ENCODE results near the gene FADS6.
A peak's percentile ranks its signal among the peaks of the same experiment; 100 is the strongest.
"Not testable (repeated sequence)": the region's sequence is repeated elsewhere in the genome, so short reads cannot be mapped to it uniquely, and the experiment has no call there.

FADS6 gene

DNA sequence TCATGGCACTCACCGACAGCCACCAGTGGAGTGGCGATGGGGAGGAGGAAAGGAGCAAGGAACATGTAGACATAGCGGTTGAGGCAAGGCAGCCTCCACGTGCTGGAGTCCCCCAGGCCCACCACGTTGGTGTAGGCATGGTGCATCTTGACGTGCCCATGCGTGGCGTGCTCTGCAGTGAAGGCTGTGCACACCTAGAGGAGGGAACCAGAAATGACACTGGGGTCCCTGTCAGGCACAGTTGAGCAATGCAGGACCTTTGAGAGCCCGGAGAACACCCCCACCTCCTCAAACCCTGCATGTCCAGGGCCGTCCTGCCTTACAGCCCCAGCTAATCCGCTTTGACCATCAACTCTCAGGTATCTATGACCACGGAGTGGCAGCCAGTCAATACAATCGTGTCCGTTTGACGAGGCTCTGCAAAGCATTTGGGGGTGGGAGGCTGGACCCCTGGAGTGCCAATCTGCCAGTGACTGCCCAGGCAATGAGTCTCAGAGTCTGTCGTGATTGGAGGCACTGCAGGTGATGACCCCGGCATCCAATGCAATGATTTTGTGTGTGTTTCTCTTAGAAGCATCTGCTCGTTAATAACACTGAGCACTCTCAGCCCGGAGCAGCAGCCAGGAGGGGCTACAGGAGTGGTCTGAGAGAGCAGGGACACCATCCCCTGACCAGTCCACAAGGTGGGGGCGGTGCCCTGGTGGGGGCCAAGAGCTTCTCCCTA, 10.8 kb downstream of the FADS6 start:
- no peak for DNase-seq

DNA sequence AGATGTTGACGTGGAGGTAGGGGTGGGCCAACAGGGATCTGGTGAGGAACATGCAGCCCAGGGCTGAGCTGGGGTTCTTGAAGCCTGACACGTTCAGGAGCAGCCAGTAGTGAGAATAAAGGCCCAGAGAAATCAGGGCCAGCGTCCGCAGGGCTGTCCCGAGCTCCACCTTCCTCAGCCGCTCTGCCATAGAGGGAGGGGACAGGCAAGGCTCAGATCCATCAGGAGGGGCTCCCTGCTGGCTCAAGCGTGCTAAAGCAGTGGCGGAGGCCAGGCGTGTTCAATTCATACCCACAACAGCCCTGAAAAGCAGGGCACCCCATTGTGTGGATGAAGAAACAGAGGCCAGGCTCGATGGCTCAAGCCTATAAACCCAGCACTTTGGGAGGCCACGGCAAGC, 12.4 kb downstream of the FADS6 start:
- no peak for DNase-seq

DNA sequence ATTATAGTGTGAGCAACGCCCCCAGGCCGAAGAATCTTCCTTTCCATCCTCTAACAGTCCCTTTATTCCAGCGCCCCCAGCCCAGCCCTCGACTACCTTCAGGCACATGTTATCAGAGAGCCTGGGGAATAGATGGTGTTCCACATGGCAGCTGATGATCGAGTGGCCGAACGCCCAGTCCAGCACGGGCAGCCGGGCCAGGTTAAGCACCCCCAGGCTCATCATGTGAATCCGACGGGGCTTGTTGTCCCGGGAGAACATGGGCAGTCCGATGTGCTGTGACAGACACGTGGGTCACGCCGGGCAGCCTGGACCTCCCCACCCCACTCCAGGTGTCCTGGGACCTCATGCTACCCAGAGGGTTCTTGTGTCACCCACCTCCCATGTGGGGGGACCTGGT, 14.1 kb downstream of the FADS6 start:
- no peak for DNase-seq

DNA sequence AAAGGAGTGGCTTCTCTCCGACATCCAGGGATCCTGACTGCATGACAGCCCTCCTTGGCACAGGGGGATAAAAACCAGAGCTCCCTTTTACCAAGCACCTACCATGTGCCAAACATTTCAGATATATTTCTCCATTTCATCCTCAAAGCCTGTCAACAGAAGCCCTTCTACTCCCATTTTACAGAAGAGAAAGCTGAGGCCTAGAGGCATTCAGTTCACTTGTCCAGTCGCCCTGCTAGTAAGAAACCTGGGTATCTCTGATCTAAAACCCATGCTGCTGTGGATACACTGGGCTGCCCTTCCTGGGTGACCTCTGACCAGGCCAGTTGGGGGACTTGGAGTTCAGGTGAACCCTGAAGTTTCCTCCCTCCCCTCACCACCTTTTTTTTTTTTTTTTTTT, 14.8 kb downstream of the FADS6 start:
- DNase-seq = no peak

DNA sequence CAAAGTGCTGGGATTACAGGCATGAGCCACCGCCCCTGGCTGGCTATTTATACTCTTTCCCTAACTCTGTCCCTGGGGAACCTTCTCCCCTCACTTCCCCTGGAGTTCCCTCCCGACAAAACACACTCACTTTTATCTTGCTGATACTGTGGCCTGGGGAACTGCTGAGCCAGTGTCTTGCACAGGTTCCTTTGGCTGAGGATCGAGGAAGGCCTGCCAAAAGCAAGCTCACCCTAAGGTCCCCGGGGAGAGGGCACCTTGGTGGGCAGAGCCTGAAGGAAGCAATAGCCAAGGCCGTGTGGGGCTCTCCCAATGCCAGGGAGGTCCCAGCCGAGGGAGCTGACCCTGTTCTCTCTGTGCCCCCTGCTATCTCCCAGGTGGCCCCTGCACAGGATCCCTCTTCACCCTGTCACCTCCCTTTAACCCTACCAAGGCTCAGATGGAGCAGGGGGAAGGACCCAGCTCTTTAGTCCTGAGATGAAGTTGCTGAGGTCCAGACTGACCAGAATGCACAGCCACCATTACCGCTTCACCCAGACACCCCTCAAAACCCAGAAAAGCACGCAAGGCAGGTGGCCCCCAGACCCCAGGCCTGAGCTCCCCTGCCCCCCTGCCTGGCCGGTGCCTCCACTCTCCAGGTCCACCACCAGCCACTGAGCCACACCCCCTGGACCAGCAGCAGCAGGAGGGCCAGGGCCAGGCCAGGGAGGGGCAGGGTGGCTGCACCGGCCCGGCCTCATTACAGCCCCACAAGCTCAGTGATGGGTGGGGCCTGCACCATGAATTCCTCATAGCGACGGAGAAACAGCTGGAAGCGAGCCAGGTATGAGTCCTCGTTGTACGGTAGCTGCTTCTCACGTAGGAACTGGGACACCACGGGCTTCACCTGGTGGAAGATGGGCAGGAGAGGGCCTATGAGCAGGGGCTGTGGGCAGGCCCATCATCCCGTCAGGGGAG, 15.6 kb downstream of the FADS6 start:
- no peak for DNase-seq

DNA sequence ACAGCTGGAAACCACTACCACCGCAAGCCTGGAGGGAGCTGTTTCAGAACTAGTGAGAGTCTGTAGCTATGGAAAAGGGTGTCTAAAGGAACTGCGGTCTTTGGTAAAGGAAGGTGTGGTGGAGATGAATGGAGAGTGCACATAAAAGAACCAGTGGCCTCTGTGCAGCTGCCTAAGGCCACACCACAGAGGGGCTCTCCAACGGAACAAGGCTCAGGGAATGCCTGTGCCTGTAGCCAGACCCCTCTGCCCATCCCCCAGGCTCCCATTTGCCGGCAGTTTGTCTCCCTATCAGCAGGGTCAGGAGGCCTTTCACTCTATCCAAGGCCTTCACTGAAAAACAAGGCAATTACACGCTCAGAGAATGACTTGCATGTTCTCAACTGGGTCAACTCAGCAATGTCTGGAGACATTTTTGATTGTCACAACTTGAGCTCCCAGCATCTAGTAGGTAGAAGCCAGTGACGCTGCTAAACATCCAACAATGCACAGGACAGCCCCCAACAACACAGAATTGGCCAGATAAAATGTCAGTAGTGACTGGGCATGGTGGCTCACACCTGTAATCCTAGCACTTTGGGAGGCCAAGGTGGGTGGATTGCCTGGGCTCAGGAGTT, 17.3 kb downstream of the FADS6 start:
- no peak for DNase-seq

DNA sequence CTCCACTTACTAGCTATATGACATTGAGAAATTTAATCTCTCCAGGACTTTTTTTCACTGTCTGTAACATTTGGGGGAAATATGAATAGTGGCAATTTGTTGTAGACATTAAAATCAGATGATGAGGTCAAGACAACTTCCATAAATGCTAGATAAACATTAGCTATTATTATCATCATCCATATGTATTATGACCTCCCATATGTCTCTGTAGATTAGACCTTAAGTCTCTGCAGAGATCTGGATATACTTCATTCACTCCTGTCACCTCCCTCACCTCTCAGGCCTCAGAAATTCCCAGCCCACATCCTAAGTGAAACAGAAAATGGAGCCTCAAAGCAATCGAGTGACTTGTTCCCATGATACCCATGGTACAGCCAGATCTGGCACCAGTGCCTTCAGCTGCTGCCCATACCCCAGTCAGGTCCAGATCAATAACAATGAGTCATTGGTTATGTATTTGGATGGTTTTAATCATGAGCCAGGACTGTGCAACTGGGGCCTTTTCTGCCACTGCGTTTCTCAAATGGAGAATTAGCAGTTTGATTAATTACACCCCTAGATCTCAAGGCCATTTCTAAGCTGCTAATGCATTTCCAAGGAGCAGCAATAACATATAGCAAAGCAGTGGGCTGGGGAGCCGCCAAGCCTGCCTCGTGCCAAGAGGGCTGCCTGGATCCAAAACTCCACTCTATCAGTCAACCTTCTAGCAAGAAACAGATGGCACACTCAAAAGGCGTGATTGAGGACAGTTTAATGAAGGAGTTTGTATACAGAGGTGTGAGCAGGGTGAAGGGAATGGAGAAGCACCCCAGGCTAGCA, 18.1 kb downstream of the FADS6 start:
- DNase-seq = no peak

DNA sequence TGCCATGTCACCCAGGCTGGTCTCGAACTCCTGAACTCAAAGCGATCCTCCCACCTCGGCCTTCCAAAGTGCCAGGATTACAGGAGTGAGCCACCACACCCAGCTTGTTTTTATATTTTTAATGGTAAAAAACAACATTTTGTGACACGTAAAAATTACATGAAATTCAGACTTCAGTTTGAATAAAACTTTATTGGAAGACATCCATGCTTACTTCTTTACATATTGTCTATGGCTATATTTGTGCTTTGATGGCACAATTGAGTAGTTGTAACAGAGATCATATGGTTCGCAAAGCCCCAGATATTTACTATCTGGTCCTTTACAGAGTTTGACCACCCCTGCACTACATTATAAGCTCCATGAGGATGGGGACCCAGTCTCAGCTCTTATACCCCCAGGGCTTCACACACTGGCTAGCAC, 18.8 kb downstream of the FADS6 start:
- DNase-seq = no peak

DNA sequence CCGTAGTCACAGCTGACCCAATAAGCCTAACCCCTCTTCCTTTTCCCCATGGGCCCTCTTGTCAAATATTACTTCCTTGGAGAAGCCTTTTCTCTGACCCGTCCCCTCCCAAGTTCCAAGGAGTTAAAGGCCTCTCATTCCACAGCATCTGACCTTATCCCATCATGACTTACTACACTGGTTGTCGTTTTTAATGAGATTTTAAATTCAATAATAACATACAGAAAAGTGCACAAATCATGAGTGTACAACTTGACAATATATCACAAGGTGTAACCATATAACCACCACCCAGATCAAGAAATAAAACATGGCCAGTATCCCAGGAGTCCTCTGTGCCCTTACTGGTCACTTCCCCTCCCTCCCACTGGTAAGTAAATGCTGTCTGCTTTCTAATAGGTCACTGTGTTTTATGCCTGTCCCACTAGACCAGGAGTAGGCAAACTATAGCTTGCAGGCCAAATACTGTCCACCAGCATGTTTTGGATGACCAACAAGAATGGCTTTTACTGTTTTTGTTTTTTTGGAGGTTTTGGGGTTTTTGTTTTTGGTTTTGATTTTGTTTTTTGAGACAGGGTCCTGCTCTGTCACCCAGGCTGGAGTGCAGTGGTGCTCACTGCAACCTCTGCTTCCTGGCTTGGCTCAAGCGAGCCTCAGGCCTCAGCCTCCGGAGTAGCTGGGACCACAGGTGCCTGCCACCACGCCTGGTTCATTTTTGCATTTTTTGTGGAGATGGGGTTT, 19.4 kb downstream of the FADS6 start:
- no peak for DNase-seq

DNA sequence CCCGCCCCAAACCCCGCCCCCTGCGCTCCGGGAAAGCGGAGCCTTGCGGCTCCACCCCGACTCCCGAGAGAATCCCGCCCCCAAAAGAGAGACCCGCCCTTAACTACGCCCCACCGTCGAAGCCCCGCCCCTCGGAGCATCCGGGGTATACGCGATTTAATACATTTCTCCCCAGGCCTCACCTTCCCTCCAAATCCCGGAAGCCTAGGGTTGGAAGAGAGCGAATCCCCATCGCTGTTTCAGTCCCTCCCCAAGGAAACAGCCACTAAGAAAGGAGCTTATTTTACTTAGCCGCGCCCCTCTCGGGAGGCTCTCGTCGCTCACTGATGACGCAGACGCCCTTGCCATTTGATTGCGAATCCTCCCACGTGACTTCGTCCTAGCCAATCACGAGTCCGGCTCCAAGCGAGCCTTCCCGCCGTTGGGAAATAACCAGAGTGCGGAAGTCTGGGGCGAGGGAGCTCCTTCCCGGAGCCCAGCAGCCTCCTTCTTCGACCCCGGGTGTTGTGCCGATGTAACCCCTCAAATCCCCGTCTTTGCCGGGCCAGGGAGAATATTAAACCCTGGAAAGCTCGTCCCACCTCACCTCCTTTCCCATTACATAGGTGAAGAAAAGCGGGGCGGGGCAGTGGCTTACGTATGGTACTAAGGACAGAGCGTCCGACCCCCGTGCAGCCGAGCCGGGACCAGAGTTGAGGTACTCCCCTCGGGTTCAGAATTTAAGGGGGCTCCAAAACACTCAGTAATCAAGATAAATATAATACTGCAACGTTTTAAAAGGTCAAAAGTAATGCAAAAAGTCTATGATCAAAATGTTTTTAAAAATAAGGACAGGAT, 20.2 kb downstream of the FADS6 start:
- peak; percentile 99 for DNase-seq

DNA sequence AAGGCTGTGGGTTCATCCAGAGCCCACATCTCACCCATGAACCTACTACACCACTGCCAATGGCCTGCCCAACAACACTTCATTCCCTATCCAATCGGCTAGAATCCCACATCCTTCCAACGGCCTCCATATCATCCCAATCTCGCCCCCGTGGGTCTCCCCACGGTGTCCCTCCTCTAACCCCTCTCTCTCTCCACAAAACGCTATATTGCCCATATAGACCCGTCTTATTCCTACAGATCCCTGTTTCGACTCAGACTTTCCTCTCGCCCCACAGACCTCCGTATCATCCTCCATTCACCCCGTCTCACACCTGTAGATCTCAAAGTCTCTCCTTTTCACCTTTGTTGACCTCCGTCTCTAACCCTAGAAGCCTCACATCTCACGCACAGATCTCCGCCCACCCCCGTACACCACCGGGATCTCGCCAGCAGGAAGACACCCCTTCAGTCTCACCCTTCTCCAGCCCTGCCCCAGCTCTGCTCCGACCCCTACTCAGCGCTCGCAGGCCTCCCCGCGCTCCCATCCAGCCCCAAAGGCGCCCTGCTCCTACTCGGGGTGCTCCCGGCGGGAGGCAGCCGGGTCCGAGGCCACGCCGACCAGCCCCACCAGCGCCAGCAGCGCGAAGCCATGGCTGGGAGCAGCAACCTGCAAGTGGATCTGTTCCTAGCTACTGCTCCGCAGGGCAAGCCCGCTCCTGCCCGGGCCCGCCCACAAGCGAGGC, 21.0 kb downstream of the FADS6 start, which contains the start of gene FDXR:
Gene FDXR, minus strand, starts transcription at position 682 of the 724 bp plus-strand sequence. Its CDS starts 50 bp downstream, at position 632.
- no peak for DNase-seq

DNA sequence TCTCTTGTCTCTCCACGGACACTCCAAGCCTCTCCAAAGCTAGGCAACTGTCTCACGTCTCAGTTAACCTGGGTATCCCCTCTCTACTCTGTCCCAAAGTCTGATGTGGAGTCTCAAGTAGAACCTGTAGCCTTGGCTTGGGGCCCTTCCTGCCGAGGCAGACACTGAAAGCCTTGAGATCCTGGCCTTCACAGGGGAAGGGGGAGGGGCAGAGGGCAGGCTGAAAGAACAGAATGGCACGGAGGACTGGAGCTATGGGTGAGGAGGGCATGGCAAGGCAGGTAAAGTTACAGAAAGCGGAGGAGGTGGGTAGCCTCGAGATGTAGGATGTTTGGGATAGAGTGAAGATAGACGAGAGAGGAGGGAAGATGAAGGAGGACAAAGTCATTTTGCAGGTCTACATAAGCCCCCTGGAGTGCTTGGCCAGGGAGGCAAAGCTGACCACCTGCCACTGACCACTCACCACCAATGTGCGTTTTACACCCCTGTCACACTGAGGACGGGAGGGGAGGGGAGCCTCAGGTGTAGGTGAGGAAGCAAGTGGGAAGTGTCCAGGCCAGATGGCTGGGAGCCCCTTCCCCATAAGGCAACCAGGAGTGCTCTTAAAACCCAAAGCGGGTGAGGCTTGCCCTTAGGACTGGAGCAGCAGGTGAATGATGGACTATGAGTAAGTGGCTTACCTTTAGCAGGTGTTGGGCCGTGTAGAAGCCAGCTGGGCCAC, 21.9 kb downstream of the FADS6 start:
- DNase-seq = no peak

DNA sequence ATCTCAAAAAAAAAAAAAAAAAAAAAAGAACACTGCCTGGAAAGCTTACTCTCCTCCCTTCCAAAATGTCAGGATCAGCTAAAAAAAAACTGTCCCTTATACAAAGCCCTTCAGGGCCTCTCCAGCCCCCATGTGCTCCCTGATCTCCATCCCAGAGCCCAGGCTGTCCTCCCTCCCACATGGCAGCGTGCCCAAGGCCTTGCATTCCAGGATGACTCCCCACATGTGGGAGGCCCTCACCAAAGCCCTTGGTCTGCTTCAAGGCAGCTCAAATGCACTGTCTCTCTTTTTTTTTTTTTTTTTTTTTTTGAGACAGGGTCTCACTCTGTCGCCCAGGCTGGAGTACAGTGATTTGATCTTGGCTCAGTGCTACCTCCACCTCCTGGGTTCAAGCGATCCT, 22.9 kb downstream of the FADS6 start:
- no peak for DNase-seq

DNA sequence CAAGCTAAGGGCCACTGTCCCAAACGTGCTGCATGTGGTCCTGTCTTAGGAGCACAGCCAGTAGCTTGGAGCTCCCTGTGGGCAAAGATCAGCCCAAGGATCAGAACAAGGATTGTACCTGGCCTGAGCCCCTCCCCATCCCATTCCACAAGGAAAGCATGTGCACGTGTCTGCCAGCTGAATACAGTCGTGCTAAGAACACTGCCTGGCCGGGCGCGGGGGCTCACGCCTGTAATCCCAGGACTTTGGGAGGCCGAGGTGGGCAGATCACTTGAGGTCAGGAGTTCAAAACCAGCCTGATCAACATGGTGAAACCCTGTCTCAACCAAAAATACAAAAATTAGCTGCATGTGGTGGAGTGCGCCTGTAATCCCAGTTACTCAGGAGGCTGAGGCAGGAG, 23.4 kb downstream of the FADS6 start:
- DNase-seq = not testable (repeated sequence)

DNA sequence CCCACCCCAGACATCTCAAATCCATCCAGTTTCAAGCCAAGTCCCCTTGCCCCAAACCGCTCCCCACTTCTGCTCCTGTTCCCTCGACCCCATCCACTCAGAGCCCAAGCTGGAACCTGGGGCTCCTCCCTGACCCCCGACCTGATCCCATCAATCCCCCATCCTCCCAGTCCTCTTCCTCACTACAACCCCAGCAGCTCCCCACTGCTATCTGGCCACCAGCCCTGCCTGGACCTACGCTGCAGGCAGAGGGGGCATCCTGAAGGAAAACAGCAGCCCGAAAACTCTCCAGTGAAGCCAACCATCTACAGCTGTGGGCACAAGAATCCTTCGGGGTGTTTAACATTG, 24.6 kb downstream of the FADS6 start:
- no peak for DNase-seq

DNA sequence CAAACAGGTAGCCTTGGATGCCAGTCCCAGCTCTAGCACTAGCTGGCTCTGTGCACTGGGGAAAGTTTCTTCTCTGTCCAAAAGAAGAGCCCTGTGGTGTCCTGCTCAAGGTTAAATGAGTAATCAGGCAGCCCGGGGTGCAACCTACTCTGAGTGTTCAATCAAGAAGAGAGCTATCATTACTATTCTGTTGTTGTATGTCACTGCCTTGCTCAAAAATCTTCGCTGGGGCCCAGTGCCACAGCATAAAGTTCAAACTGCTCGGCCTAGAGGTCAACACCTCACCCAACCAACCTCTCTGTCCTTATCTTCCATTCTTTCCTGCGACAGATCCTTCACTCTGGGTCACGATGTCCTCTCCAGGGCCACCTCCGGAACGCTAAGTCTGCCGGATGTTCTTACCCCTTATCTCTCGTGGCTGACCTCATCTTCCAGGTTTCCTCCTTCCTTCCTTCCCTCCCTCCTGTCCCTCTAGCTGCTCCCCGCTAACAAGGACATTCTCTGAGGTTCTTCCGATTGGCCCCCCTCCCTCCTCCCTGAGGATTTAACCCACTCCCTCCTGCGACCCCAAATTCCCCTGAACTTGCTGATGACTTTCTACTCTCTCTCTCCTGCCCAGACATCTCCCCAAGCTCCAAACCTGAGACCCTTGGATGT, 25.1 kb downstream of the FADS6 start:
- DNase-seq = no peak

DNA sequence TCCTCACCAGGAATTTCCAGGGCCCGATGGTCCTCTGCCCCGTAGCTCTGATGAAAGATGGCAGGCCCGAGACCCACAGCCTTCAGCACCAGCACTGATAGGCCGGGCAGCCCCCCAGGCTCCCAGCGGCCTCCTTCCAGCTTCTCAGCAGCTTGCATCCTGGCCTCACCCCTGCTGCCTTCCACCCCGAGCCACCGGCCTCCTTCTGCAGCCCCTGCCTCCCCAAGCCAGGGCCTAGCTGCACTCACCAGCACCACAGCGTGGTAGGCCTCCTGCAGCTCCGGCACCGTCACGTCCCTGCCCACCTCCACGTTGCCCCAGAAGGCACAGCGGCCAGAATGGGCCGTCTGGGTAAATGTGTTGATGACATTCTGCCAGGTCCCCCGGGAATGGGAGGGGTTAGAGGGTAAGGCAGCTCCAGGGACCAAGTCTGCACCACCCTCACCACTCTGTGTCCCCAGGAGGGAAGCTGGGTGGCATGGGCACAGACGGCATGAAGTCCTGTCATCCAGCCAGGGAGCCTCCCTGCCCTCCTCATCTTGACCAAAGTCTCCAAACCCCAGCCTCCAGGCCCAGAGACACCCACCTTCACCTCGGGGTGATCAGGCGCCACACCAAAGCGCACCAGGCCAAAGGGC, 27.1 kb downstream of the FADS6 start:
- no peak for DNase-seq

DNA sequence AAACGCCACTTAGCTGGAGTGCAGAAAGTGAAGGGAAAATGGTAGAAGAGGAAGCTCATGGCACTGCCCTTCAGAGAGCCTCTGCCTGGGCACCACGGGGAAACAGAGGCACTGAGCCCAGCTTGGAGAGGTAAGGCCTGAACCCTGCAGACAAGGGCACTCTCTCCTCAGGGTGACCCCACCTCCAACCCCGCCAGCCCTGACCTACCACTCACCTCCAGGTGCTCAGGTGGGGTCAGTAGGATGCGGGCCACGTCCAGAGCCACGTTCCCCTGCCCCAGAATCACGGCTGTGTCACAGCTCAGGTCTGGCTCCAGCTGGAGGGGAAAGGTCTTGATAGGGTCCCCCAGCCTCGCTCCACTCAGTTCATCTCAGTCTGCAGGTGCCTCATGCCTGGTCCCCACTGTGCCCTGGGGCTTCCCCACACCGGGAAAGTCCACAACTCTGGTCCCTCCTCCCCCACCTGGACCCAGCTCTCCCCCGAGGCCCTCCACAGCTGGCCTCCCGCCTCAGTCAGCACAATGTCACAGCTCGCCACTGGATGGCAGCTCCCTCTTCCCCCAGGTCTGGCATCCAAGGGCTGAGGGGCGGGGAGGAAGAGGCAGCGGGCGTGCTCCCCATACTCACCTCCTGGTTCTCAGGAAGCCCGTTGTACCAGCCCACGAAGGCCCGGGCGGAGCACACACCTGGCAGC, 27.8 kb downstream of the FADS6 start:
- DNase-seq = no peak

Data from activated T-cell treated with anti-CD3 and anti-CD28 coated beads, Interleukin-2, amount 50 U/mL, for 1 hour (primary cell).